ENCODE measurements around the gene GSDME.

GSDME gene

GRCh38 chr7:24767878-24768569 is 10.8 kb upstream of the GSDME start:
- H3K27ac ChIP-seq (ENCODE audit: extremely low read depth, low read depth, low read length) = no peak overlapping the region
- H3K4me3 ChIP-seq (ENCODE audit: low read depth, low read length) = no peak overlapping the region
- no peaks in the 10 kb centered on the region for H3K9me3 ChIP-seq (ENCODE audit: control insufficient read depth, insufficient read depth, low read depth, low read length)
- CTCF ChIA-PET = interaction anchor here (0.6 kb wide), 1 partner anchor 672 kb away, joined by 4 read pairs; no protein-coding TSS in a partner anchor
- TF ChIP-seq ZNF23 (tag by site-specific recombination; IDR thresholded peaks at IDR 0.05; ENCODE audit: borderline replicate concordance) (no peak), ZNF629 (tag by site-specific recombination; IDR thresholded peaks at IDR 0.05) (no peak), ZNF350 (tag by site-specific recombination; IDR thresholded peaks at IDR 0.05) (no peak), ZNF133 (tag by site-specific recombination; IDR thresholded peaks at IDR 0.05) (no peak), ZNF398 (tag by site-specific recombination; IDR thresholded peaks at IDR 0.05) (no peak), GLI4 (tag by site-specific recombination; IDR thresholded peaks at IDR 0.05) (no peak), ZIC2 (tag by site-specific recombination; IDR thresholded peaks at IDR 0.05) (no peak), ZNF488 (tag by site-specific recombination; IDR thresholded peaks at IDR 0.05) (no peak), ZNF473 (tag by site-specific recombination; IDR thresholded peaks at IDR 0.05) (no peak), ZNF248 (tag by site-specific recombination; IDR thresholded peaks at IDR 0.05) (no peak), ZNF654 (tag by site-specific recombination; IDR thresholded peaks at IDR 0.05; ENCODE audit: low read depth) (no peak), EGR2 (tag by site-specific recombination; IDR thresholded peaks at IDR 0.05; ENCODE audit: low read depth) (no peak), ZNF518A (tag by site-specific recombination; conservative IDR thresholded peaks at IDR 0.05; ENCODE audit: low read depth) (no peak), RBAK (tag by site-specific recombination; IDR thresholded peaks at IDR 0.05) (no peak), ELK4 (IDR thresholded peaks at IDR 0.05; ENCODE audit: borderline replicate concordance, low read depth, low read length) (no peak)
- POLR2A ChIA-PET = no interaction called here
- no peaks in the 10 kb centered on the region for H3K36me3 ChIP-seq (ENCODE audit: control insufficient read depth in 2 of 2, insufficient read depth in 1 of 2, low read length in 2 of 2)
- no peaks in the 10 kb centered on the region for H3K4me1 ChIP-seq (ENCODE audit: control insufficient read depth, insufficient read depth, low read length)

All from HEK293 (cell line).